Lower lobe of right lung (tissue), 2 donors: ENCODE measurements around the gene TBC1D2. TPM values are rescaled to one million over a fixed set of nuclear protein-coding genes. Genes with fewer than 3 reads are reported as not detected.
"Not testable (repeated sequence)": the region's sequence is repeated elsewhere in the genome, so short reads cannot be mapped to it uniquely, and the experiment has no call there.

ENCODE experiments used
- ATAC-seq, 2 donors: fragments of 200-7000 bp; cut with Tn5 transposase; one replicate each; pipeline ENCODE4 v1.9.1; 2020 to 2022; ENCODE audit warnings: mild to moderate bottlenecking in 2 of 2, moderate library complexity in 2 of 2
- DNase-seq: peaks from one replicate; pipeline ENCODE4 v3.0.0-alpha.2; 2020
- H3K27ac ChIP-seq: fragments of 200-600 bp; one replicate; pipeline ENCODE4 v1.8.0; 2022
- H3K27me3 ChIP-seq: fragments of 200-600 bp; one replicate; pipeline ENCODE4 v1.8.0; 2022; ENCODE audit warnings: low read depth
- H3K36me3 ChIP-seq: fragments of 200-600 bp; one replicate; pipeline ENCODE4 v1.8.0; 2022; ENCODE audit warnings: mild to moderate bottlenecking
- H3K4me1 ChIP-seq: fragments of 200-600 bp; one replicate; pipeline ENCODE4 v1.8.0; 2022
- H3K4me3 ChIP-seq: fragments of 200-600 bp; one replicate; pipeline ENCODE4 v1.8.0; 2022; ENCODE audit warnings: mild to moderate bottlenecking
- H3K9me3 ChIP-seq: fragments of 200-600 bp; one replicate; pipeline ENCODE4 v1.8.0; 2022
- CTCF ChIP-seq: fragments of 200-600 bp; IDR thresholded peaks from one replicate; pipeline ENCODE4 v1.8.0; 2022; ENCODE audit warnings: antibody characterized with exemption, mild to moderate bottlenecking
- intact Hi-C: fragments of 100-400 bp; cut with DNase I; formaldehyde crosslinking; loops from one replicate; pipeline ENCODE4 v1.11.0; 2022
- total RNA-seq: library from RNA; stranded (reverse); fragmentation: NEBNext Ultra II Directional; extraction: Animal tissue kit (Norgen Biotek cat#: 25700); gene quantifications from one replicate; pipeline ENCODE4 v1.2.1, GENCODE V29; 2021
- donor health status: DM: no; HTN: yes; CAD: no; lungs with severe emphysema.

TBC1D2 gene
- total RNA-seq, 1 donor from 2014 or later, result 64.3 TPM

DNA sequence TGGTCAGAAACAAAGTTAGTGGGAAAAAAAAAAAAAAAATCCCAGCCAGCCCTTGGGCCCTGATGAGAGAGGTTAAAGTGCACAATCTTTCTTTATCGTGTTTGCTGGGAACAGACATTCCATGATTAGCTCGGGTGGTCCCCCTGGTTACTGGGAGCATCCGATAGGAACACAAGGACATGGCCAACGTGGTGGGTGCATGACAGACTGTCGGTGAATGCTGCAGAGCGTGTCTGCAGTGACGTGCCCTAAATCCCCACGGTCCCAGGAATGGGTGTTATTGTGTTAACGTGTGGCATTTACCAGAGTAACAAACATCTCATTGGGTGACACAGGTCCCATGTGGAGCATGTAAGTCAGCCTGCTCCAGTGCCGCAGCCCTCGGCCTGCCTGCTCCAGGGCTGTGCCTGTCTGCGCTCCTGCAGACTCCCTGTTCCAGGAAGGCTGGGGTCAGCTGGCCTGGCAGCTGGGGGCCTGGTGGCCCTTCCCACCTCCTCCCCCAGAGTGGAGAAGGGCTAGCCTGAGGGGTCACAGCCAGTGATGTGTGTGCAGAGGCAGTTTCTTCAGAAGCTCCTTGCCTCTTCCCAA lies 34.3 kb upstream of the TBC1D2 start:
- DNase-seq (no peak), ATAC-seq (no peak)
- Histone ChIP-seq H3K27ac (no peak overlapping the region), H3K4me1 (no peaks in the 10 kb centered on the region), H3K9me3 (no peaks in the 10 kb centered on the region), H3K4me3 (no peak overlapping the region), H3K36me3 (no peaks in the 10 kb centered on the region), H3K27me3 (no peaks in the 10 kb centered on the region)
- intact Hi-C loops, result no loop called here
- no peak for TF ChIP-seq CTCF

GRCh38 chr9:98288881-98289280 lies 33.4 kb upstream of the TBC1D2 start:
- no peaks in the 10 kb centered on the region for H3K9me3 ChIP-seq
- H3K4me3 ChIP-seq, result no peak overlapping the region
- no peaks in the 10 kb centered on the region for H3K36me3 ChIP-seq
- no peaks in the 10 kb centered on the region for H3K4me1 ChIP-seq
- no peaks in the 10 kb centered on the region for H3K27me3 ChIP-seq
- DNase-seq, result no peak
- no peak for TF ChIP-seq CTCF
- H3K27ac ChIP-seq, result no peak overlapping the region
- intact Hi-C loops, result no loop called here
- no peak for ATAC-seq

DNA sequence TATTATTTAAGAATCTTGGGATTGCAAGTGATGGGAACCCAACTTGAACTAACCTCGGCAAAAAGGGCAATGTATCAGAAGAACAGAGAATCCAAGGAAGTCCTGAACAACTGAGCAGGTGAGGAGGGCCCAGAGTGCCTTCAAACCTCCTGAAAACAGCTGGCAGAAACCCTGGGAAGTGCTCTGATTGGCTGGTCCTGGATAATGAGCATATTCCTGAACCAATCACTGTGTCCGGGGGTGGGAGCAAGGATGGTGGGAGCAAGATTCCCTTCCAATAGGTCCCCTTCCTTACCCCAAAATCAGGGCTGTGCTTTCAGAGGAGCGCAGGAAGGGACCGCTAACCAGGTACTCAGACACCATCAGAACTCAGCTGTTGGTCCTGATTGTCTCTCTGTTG lies 31.9 kb upstream of the TBC1D2 start:
- H3K27ac ChIP-seq, result no peak overlapping the region
- H3K9me3 ChIP-seq, result no peaks in the 10 kb centered on the region
- intact Hi-C loops, result no loop called here
- H3K4me1 ChIP-seq, result no peaks in the 10 kb centered on the region
- no peaks in the 10 kb centered on the region for H3K36me3 ChIP-seq
- no peak overlapping the region for H3K4me3 ChIP-seq
- H3K27me3 ChIP-seq, result no peaks in the 10 kb centered on the region
- TF ChIP-seq CTCF, result no peak
- ATAC-seq, result no peak
- DNase-seq, result no peak

DNA sequence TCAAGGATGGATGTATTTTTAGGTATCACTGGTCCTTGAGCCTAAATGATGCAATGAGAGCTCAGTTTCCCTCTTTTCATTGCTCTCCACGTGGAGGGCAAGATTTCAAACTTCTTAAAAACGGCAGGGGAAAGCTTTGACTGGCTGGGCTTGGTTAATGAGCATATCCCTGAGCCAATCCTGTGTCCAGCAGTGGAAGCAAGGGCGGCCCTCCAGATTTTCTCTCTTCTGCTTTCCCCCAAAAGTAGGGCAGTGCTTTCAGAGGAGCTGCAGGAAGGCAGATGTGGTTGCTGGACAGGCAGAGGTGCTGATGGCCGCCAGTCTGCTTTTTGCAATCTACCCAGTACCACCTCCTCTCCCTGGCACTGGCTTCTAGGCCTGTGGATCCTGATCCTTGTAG lies 30.0 kb upstream of the TBC1D2 start:
- ATAC-seq (no peak), DNase-seq (no peak)
- no peaks in the 10 kb centered on the region for H3K36me3 ChIP-seq
- intact Hi-C loops, result no loop called here
- H3K27me3 ChIP-seq, result no peaks in the 10 kb centered on the region
- no peak for TF ChIP-seq CTCF
- no peaks in the 10 kb centered on the region for H3K4me1 ChIP-seq
- H3K4me3 ChIP-seq, result no peak overlapping the region
- H3K9me3 ChIP-seq, result no peaks in the 10 kb centered on the region
- no peak overlapping the region for H3K27ac ChIP-seq

DNA sequence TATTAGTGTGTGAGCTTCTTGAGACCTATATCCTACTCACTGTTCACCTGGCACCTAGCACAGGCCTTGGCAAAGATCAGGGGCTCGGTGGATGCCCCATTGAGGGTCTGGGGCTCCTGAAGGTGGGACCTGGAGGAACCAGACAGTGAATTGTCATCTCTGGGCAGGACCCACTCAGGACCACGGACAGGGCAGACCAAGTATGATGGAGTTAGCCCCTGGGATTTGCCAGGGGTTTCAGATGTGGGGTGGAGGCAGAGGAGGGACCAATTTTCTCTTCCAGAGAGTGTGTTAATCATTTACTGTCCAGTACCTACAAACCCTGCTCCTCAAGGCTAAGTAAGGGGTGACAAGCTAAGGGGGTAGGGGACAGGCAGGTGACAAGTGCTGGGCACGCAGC lies 29.3 kb upstream of the TBC1D2 start:
- ATAC-seq, result no peak
- no peaks in the 10 kb centered on the region for H3K27me3 ChIP-seq
- H3K27ac ChIP-seq, result no peak overlapping the region
- H3K36me3 ChIP-seq, result no peaks in the 10 kb centered on the region
- H3K9me3 ChIP-seq, result no peaks in the 10 kb centered on the region
- H3K4me3 ChIP-seq, result no peak overlapping the region
- intact Hi-C loops, result no loop called here
- H3K4me1 ChIP-seq, result no peaks in the 10 kb centered on the region
- DNase-seq, result no peak
- TF ChIP-seq CTCF, result no peak

GRCh38 chr9:98283143-98283542 lies 27.7 kb upstream of the TBC1D2 start:
- H3K9me3 ChIP-seq, intact Hi-C loops, H3K36me3 ChIP-seq, H3K27me3 ChIP-seq, H3K4me3 ChIP-seq, H3K27ac ChIP-seq, ATAC-seq, DNase-seq, H3K4me1 ChIP-seq: not testable (repeated sequence)
